Esophagus squamous epithelium (tissue), 4 donors: ENCODE measurements around the gene RPS23.

Source experiments
- CTCF ChIP-seq, 6 experiments: fragments of 450-650 bp in 4 of 6; fragments of 200-600 bp in 2 of 6; sonication (generic) in 2 of 6; IDR thresholded peaks; one replicate each; pipeline ENCODE4 v1.5.1; 2016 to 2019; ENCODE audit warnings: antibody characterized with exemption in 6 of 6, mild to moderate bottlenecking in 4 of 6, moderate library complexity in 4 of 6
- POLR2A ChIP-seq, 4 donors: fragments of 450-650 bp; IDR thresholded peaks; one replicate each; pipeline ENCODE4 v1.6.1; 2017; ENCODE audit warnings: antibody characterized with exemption in 4 of 4, mild to moderate bottlenecking in 4 of 4, moderate library complexity in 3 of 4

DNA sequence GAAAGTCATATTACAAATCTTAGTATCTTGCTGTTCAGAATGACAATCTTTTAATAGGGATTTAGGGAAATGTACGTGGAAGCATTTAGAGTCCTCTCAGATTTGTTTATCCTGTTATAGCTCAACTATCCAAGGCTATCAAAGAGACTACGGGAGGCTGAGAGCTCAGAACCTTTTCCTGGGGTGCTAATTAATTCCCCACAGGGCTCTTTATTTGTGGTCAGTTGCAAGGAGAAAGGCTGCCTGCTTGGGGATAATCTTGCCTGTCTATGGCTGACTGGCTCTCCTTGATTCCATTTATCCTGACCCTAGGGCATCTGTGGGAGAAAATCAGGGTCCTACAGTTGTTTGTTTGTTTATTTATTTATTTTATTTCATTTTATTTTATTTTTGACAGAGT lies 28.0 kb upstream of the RPS23 start:
- TF ChIP-seq POLR2A (IDR thresholded peaks at IDR 0.05) (no peak), CTCF (IDR thresholded peaks at IDR 0.05) (no peak)
